HepG2 (cell line): Measurements from ENCODE around the gene SUPT6H. TPM values are rescaled to one million over a fixed set of nuclear protein-coding genes. Genes with fewer than 3 reads are reported as not detected.
"Not testable (repeated sequence)": the region's sequence is repeated elsewhere in the genome, so short reads cannot be mapped to it uniquely, and the experiment has no call there.

Source experiments
- ATAC-seq: fragments of 200-7000 bp; cut with Tn5 transposase; 3 replicates; pipeline ENCODE4 v1.9.1; 2020; ENCODE audit warnings: mild to moderate bottlenecking, moderate library complexity
- BruUV-seq: library from RNA; stranded (reverse); fragments of 400-500 nt; replicated peaks from 2 replicates; lab custom pipeline; 2021; lab: Mats Ljungman, UMichigan
- CTCF ChIA-PET: fragments of 300-600 bp; formaldehyde crosslinking; extraction: SDS; loops from one replicate; lab custom pipeline; 2021; ENCODE audit warnings: low total read pairs, inconsistent platforms, low intra/inter-chr PET ratio; lab: Yijun Ruan, JAX
- POLR2A ChIA-PET: fragments of 350-600 bp; sonication (Branson Sonifier 250); formaldehyde crosslinking; loops from one replicate; lab custom pipeline; 2020; ENCODE audit warnings: antibody characterized with exemption, inconsistent platforms; lab: Yijun Ruan, JAX
- DNase-seq: peaks from one replicate; pipeline ENCODE4 v3.0.0-alpha.2; 2015; ENCODE audit warnings: low spot score
- FAIRE-seq: peaks from 3 replicates; lab custom pipeline; 2011; peaks lifted over from hg19 to GRCh38; lab: Jason Lieb, UNC
- H2AFZ ChIP-seq: one replicate; pipeline ENCODE4 v1.6.1; 2011; ENCODE audit warnings: low read length, inconsistent platforms
- H3K27ac ChIP-seq: fragments of 300-600 bp; 3 replicates; pipeline ENCODE4 v1.8.0; 2011; ENCODE audit warnings: mixed run types, mild to moderate bottlenecking, mixed read lengths, low read length, inconsistent platforms; ENCODE audit not compliant: insufficient read depth; ENCODE audit errors: extremely low read length
- H3K27me3 ChIP-seq, 2 experiments: fragments of 200-600 bp in 1 of 2; 2 replicates in 1 of 2; 3 replicates in 1 of 2; pipeline versions ENCODE4 v1.6.0 to v1.8.0; 2011; ENCODE audit warnings: low read length in 2 of 2, mild to moderate bottlenecking in 2 of 2, moderate library complexity in 2 of 2, inconsistent platforms in 1 of 2; ENCODE audit not compliant: insufficient read depth in 2 of 2, control insufficient read depth in 1 of 2
- H3K36me3 ChIP-seq, 2 experiments: fragments of 200-600 bp in 1 of 2; replicated peaks in 1 of 2; 2 replicates in 1 of 2; 3 replicates in 1 of 2; pipeline versions ENCODE4 v1.5.1 to v1.8.0; 2011; ENCODE audit warnings: low read length in 2 of 2, inconsistent platforms in 1 of 2; ENCODE audit not compliant: insufficient read depth in 2 of 2, control insufficient read depth in 1 of 2
- H3K4me1 ChIP-seq: 2 replicates; pipeline ENCODE4 v1.5.1; 2012; ENCODE audit warnings: low read length, inconsistent platforms; ENCODE audit not compliant: insufficient read depth
- H3K4me2 ChIP-seq: 2 replicates; pipeline ENCODE4 v1.6.0; 2011; ENCODE audit warnings: low read depth, low read length, inconsistent platforms
- H3K4me3 ChIP-seq, 3 experiments: fragments of 200-600 bp in 1 of 3; sonication (generic), shearing (Covaris generic) in 1 of 3; replicated peaks in 1 of 3; 2 replicates each; pipeline ENCODE4 v1.5.1; 2011 to 2016; ENCODE audit warnings: low read length in 3 of 3, inconsistent platforms in 2 of 3, low read depth in 2 of 3, mild to moderate bottlenecking in 2 of 3, control low read depth in 1 of 3, mixed read lengths in 1 of 3; ENCODE audit not compliant: insufficient read depth in 1 of 3
- H3K79me2 ChIP-seq: one replicate; pipeline ENCODE4 v1.6.1; 2011; ENCODE audit warnings: low read length, inconsistent platforms; ENCODE audit not compliant: insufficient read depth
- H3K9ac ChIP-seq: 2 replicates; pipeline ENCODE4 v1.6.0; 2011; ENCODE audit warnings: mild to moderate bottlenecking, low read depth, low read length, inconsistent platforms; ENCODE audit not compliant: insufficient read depth
- H3K9me3 ChIP-seq: 2 replicates; pipeline ENCODE4 v1.5.1; 2012; ENCODE audit warnings: mild to moderate bottlenecking, low read length
- H4K20me1 ChIP-seq: 2 replicates; pipeline ENCODE4 v1.6.0; 2011; ENCODE audit warnings: inconsistent platforms, mild to moderate bottlenecking, low read length, moderate library complexity; ENCODE audit not compliant: insufficient read depth
- ARID5B ChIP-seq: IDR thresholded peaks from 2 replicates; pipeline ENCODE4 v1.4.0; 2020; ENCODE audit warnings: mild to moderate bottlenecking, missing genetic modification reagents
- GATAD2A ChIP-seq: IDR thresholded peaks from 2 replicates; pipeline ENCODE4 v1.6.1; 2016
- NR2F6 ChIP-seq, 2 experiments: IDR thresholded peaks; 2 replicates each; pipeline ENCODE4 v1.6.1; 2016; ENCODE audit warnings: antibody characterized with exemption in 1 of 2, mild to moderate bottlenecking in 1 of 2
- PITX1 ChIP-seq: sonication (generic); formaldehyde crosslinking; IDR thresholded peaks from 2 replicates; pipeline ENCODE4 v1.5.1; 2020; ENCODE audit warnings: mild to moderate bottlenecking, missing genetic modification reagents
- SOX13 ChIP-seq, 3 experiments: fragments of 450-650 bp in 1 of 3; sonication (generic) in 1 of 3; formaldehyde crosslinking in 1 of 3; IDR thresholded peaks in 2 of 3; conservative IDR thresholded peaks in 1 of 3; 2 replicates each; pipeline versions ENCODE4 v1.5.0 to v1.6.1; 2016 to 2020; ENCODE audit warnings: antibody characterized with exemption in 1 of 3, mild to moderate bottlenecking in 1 of 3, missing compliant biosample characterization in 1 of 3, missing genetic modification reagents in 1 of 3, moderate library complexity in 1 of 3
- SOX5 ChIP-seq: IDR thresholded peaks from 2 replicates; pipeline ENCODE4 v1.6.1; 2016; ENCODE audit warnings: borderline replicate concordance
- SOX6 ChIP-seq, 2 experiments: fragments of 450-650 bp in 1 of 2; sonication (generic) in 1 of 2; formaldehyde crosslinking in 1 of 2; IDR thresholded peaks; 2 replicates each; pipeline versions ENCODE4 v1.4.0 to v1.6.1; 2017 to 2020; ENCODE audit warnings: antibody characterized with exemption in 1 of 2, mild to moderate bottlenecking in 1 of 2, missing genetic modification reagents in 1 of 2
- ZNF652 ChIP-seq: IDR thresholded peaks from 2 replicates; pipeline ENCODE4 v1.6.1; 2016; ENCODE audit warnings: low read depth, borderline replicate concordance
- WGBS: methylation state at CpG from one replicate; pipeline ENCODE4 v1.1.6; 2017; ENCODE audit warnings: low lambda C conversion rate; 5-methylcytosine and 5-hydroxymethylcytosine counted together
- in situ Hi-C: cut with HindIII; loops from 2 replicates; pipeline ENCODE4 v1.10.0; 2017; ENCODE audit warnings: low pct_unique_long_range_greater_than_20kb; ENCODE audit not compliant: extremely low pct_ligation_motif_present
- intact Hi-C: fragments of 100-400 bp; cut with micrococcal nuclease; formaldehyde crosslinking; loops from one replicate; pipeline ENCODE4 v1.10.0; 2022; ENCODE audit not compliant: unreplicated experiment
- polyA plus RNA-seq, 8 experiments: library from polyadenylated mRNA; depleted of rRNA in 3 of 8; stranded (reverse) in 7 of 8; unstranded in 1 of 8; fragments of >200 nt; fragmentation: Illumina TruSeq in 4 of 8; extraction: Trizol in 4 of 8; gene quantifications; 2 replicates each; pipeline versions ENCODE4 v1.2.1 to v1.2.3, GENCODE V29; 2011 to 2016; ENCODE audit warnings: low read depth in 4 of 8, missing spikeins in 1 of 8, mixed read lengths in 1 of 8; ENCODE audit not compliant: insufficient read depth in 1 of 8
- total RNA-seq, 5 experiments: library from RNA; depleted of rRNA; stranded (reverse); fragments of >200 nt; fragmentation: Illumina TruSeq; extraction: Trizol; gene quantifications; 2 replicates each; pipeline ENCODE4 v1.2.3, GENCODE V29; 2016; ENCODE audit warnings: low read depth in 1 of 5

Gene SUPT6H
- total and polyA plus RNA-seq, 2 of the 13 experiments (the other 11 are each of a cell fraction or from before 2014, with no cell fraction given) = 32.7 to 39.9 TPM

- not testable (repeated sequence) for FAIRE-seq; H2AFZ ChIP-seq; TF ChIP-seq SOX6 (IDR thresholded peaks at IDR 0.05); NR2F6 (CRISPR knock-in tag; IDR thresholded peaks at IDR 0.05); SOX13 (IDR thresholded peaks at IDR 0.05)
- POLR2A ChIA-PET = interaction anchor here (1.0 to 1.7 kb wide), 4 partner anchors 11 to 87 kb away, joined by 4 to 14 read pairs (median 8); partner anchors contain the start of genes BLTP2 and RPL23A
- H3K27ac ChIP-seq = peak overlapping the region; percentile 64
- TF ChIP-seq SOX6 (CRISPR knock-in tag; IDR thresholded peaks at IDR 0.05) (peak; percentile 32; the same call in 1 of the 2 replicates), PITX1 (CRISPR knock-in tag) (peak; percentile 49; the same call in 1 of the 2 replicates), GATAD2A (CRISPR knock-in tag) (peak; percentile 27; the same call in 1 of the 2 replicates), NR2F6 (IDR thresholded peaks at IDR 0.05) (peak; percentile 13; the same call in 1 of the 2 replicates), SOX13 (CRISPR knock-in tag; conservative IDR thresholded peaks at IDR 0.05 in 1 of 2, IDR thresholded peaks at IDR 0.05 in 1 of 2) (peak in 1 of 2 experiments; percentile 62; a peak in 2 of 4 replicates), ARID5B (peak; percentile 26; the same call in 1 of the 2 replicates), ZNF652 (CRISPR knock-in tag) (peak; percentile 75), SOX5 (CRISPR knock-in tag) (0 out of 2 replicates have a peak, but pooled peaks have one; percentile 9)
- TF ChIP-seq, all 625 proteins: peak for 8; not testable (repeated sequence) for 617
- H3K36me3 ChIP-seq, BruUV-seq, H3K9me3 ChIP-seq, CTCF ChIA-PET, intact Hi-C loops, H4K20me1 ChIP-seq, ATAC-seq, DNase-seq, H3K9ac ChIP-seq, H3K27me3 ChIP-seq, H3K4me3 ChIP-seq, H3K4me2 ChIP-seq, in situ Hi-C loops: not testable (repeated sequence)
- 35% methylated on average over 8 of the region's 8 CpGs for WGBS
- Histone ChIP-seq H3K79me2 (peaks cover 41% of the 10 kb centered on the region), H3K4me1 (peaks cover 25% of the 10 kb centered on the region)
These were observed 3.7 kb upstream of the SUPT6H start for GRCh38 chr17:28658342-28658741.
